Prostate gland (tissue), 2 donors: ENCODE data around the gene NFAM1. TPM values are rescaled to one million over a fixed set of nuclear protein-coding genes. Genes with fewer than 3 reads are reported as not detected.

ENCODE experiments used
- DNase-seq: peaks from one replicate; pipeline ENCODE4 v3.0.0-alpha.2; 2019; ENCODE audit warnings: low spot score
- H3K27ac ChIP-seq, 2 donors: fragments of 200-600 bp; sonication (generic); 2 replicates each; pipeline ENCODE4 v1.5.1; 2017 to 2019
- H3K27me3 ChIP-seq: fragments of 200-600 bp; sonication (generic); replicated peaks from 2 replicates; pipeline ENCODE4 v1.5.1; 2019; ENCODE audit not compliant: insufficient read depth
- H3K36me3 ChIP-seq, 2 donors: fragments of 200-600 bp; sonication (generic); 1 replicate in 1 of 2; 2 replicates in 1 of 2; pipeline versions ENCODE4 v1.5.1 to v1.8.1; 2017 to 2019
- H3K4me1 ChIP-seq: fragments of 200-600 bp; sonication (generic); replicated peaks from 2 replicates; pipeline ENCODE4 v1.5.1; 2019
- H3K4me3 ChIP-seq, 2 donors: fragments of 200-600 bp; sonication (generic); 2 replicates each; pipeline ENCODE4 v1.5.1; 2017 to 2019
- H3K9me3 ChIP-seq: fragments of 200-600 bp; sonication (generic); 2 replicates; pipeline ENCODE4 v1.5.1; 2017
- POLR2A ChIP-seq: fragments of 450-650 bp; IDR thresholded peaks from one replicate; pipeline ENCODE4 v1.6.1; 2016; ENCODE audit warnings: antibody characterized with exemption, mild to moderate bottlenecking
- POLR2AphosphoS5 ChIP-seq: sonication (generic); formaldehyde crosslinking; IDR thresholded peaks from one replicate; pipeline ENCODE4 v1.6.1; 2017; ENCODE audit warnings: antibody characterized with exemption
- WGBS: methylation state at CpG from one replicate; pipeline ENCODE4 v1.1.5; 2018; 5-methylcytosine and 5-hydroxymethylcytosine counted together
- intact Hi-C: fragments of 100-400 bp; cut with DNase I; formaldehyde crosslinking; loops from one replicate; pipeline ENCODE4 v1.14.2; 2022
- total RNA-seq, 2 donors: library from RNA; depleted of rRNA; stranded (reverse); fragments of >200 nt; gene quantifications; one replicate each; pipeline ENCODE4 v1.1.0, GENCODE V29; 2016
- TF ChIP-seq, protein P1 (sequence below), 4 experiments: fragments of 200-600 bp in 2 of 4; fragments of 450-650 bp in 2 of 4; sonication (generic) in 2 of 4; IDR thresholded peaks; 1 replicate in 3 of 4; 2 replicates in 1 of 4; pipeline ENCODE4 v1.5.1; 2016 to 2019; ENCODE audit warnings: antibody characterized with exemption in 4 of 4, mild to moderate bottlenecking in 2 of 4, moderate library complexity in 2 of 4

NFAM1 gene
- total RNA-seq, 2 donors from 2014 or later = 0.36 to 2.4 TPM

DNA sequence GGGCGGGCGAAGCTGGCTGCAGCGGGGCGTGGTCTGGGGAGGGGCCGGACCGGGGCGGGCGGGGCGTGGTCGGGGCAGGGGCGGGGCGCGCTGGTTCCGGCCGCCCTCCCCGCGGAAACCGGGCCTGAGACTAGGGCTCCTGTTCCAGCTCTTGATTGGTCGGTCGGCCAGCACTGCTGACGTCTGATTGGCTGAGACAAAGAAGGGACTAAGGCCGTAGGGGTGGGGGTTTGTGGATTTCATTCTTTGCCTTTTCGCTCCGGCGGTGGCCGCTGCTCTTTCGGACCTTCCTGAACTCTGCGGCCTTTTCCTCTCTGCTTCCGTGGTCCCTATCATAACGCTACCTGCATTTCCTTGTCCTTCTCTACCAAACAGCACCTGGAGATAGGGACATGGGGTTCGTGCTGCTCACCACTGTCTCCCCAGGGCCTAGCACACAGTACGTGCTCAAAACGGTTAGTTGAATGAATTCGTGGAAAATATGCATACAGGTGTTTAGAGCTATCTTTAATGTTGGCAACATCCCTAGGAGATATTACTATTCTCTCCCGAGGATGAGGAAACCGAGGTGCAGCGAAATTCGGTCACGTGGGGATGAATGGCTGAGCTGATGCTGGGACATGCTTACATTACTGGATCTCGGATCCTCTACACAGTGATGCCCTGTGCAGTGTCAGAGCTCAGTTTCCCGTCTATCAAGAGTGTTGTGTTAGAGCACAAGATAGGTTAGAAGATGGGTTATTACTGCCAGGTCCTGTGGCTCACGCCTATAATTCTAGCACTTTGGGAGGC lies 62.8 kb downstream of the NFAM1 start:
- Histone ChIP-seq H3K9me3 (no peaks in the 10 kb centered on the region), H3K27me3 (no peaks in the 10 kb centered on the region), H3K4me3 (peak overlapping the region; percentile 48 to 50), H3K27ac (peak overlapping the region; percentile 26 to 52), H3K36me3 (no peaks in the 10 kb centered on the region), H3K4me1 (peaks cover 19% of the 10 kb centered on the region)
- peak; percentile 95 for DNase-seq
- 10% methylated on average over 25 of the region's 42 CpGs for WGBS
- TF ChIP-seq, protein P1, sequence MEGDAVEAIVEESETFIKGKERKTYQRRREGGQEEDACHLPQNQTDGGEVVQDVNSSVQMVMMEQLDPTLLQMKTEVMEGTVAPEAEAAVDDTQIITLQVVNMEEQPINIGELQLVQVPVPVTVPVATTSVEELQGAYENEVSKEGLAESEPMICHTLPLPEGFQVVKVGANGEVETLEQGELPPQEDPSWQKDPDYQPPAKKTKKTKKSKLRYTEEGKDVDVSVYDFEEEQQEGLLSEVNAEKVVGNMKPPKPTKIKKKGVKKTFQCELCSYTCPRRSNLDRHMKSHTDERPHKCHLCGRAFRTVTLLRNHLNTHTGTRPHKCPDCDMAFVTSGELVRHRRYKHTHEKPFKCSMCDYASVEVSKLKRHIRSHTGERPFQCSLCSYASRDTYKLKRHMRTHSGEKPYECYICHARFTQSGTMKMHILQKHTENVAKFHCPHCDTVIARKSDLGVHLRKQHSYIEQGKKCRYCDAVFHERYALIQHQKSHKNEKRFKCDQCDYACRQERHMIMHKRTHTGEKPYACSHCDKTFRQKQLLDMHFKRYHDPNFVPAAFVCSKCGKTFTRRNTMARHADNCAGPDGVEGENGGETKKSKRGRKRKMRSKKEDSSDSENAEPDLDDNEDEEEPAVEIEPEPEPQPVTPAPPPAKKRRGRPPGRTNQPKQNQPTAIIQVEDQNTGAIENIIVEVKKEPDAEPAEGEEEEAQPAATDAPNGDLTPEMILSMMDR (IDR thresholded peaks at IDR 0.05) = no peak
- TF ChIP-seq POLR2A (peak; percentile 31), POLR2AphosphoS5 (peak; percentile 78)
- intact Hi-C loops = no loop called here

DNA sequence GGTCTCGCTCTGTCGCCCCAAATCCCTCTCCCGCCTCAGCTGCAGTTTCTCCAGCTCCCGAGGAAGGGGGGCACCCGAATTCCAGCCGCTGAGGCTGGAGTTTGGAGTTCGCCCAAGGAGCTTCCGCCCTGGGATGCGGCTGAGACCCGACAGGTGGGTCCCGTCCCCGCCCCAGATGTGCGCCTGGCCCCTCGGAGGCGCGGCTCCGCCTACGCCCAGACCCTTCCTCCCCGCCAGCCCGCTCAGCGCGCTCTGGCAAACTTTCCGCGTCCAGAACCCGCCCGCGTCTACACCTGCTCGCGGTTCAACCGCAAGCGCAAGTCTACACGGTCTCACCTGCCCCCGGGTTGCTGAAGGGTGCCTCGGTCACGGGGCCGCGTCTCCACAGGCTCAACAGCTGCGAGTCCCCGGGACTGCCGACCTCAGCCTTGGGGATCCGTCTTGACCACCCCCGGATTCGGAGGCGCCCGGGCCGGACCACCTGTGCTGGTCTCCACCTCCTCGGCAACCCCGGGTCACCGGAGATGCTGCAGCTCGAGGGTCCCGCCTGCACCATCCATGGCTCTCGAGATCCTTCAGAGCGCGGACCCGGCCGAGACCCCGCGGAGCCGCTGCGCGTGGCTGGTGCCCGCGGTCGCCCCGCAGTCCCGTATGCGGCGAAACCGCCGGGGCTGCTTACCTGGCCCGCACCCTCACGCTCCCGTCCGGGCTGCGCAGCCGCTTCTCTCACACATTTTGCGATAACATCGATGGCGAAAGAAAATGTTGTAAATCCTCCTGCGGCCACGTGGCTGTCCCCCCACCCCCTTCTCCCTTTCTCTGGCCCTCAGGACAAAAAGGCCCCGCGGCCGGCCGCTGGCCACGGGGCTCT lies 63.6 kb downstream of the NFAM1 start:
- DNase-seq = no peak
- Histone ChIP-seq H3K9me3 (no peaks in the 10 kb centered on the region), H3K27me3 (no peaks in the 10 kb centered on the region), H3K36me3 (no peaks in the 10 kb centered on the region), H3K4me3 (peak overlapping the region; percentile 48 to 50), H3K27ac (peak overlapping the region; percentile 58 to 66), H3K4me1 (peaks cover 19% of the 10 kb centered on the region)
- intact Hi-C loops = no loop called here
- WGBS = 2% methylated on average over 53 of the region's 86 CpGs
- TF ChIP-seq POLR2A (peak; percentile 44), POLR2AphosphoS5 (no peak)

DNA sequence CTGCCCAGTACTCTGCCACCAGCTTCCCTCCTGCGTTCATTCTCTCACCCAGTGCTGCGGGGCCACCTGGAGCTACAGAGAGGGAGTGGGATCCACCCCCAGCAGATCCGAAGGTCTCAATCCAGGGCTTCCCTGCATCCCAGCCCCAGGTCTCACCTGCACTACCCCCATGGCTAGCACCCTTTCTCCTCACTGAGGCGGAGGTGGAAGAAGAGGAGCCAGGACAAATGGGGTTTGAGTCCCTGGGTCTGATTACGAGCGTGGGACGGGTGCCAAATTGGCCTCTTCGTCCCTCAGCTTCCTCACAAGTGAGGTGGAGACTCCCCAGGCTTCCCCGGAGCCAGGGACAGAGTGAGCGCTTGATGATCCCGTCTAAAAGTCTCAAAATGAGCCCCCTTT lies 64.2 kb downstream of the NFAM1 start:
- WGBS = 10% methylated on average over 11 of the region's 11 CpGs
- Histone ChIP-seq H3K9me3 (no peaks in the 10 kb centered on the region), H3K36me3 (no peaks in the 10 kb centered on the region), H3K4me3 (peak overlapping the region; percentile 48 to 50), H3K4me1 (peaks cover 19% of the 10 kb centered on the region), H3K27ac (peak overlapping the region; percentile 58 to 66), H3K27me3 (no peaks in the 10 kb centered on the region)
- DNase-seq = no peak
- intact Hi-C loops = no loop called here
- TF ChIP-seq, protein P1 (IDR thresholded peaks at IDR 0.05) = no peak
- TF ChIP-seq POLR2A = no peak
- TF ChIP-seq POLR2AphosphoS5 = no peak

DNA sequence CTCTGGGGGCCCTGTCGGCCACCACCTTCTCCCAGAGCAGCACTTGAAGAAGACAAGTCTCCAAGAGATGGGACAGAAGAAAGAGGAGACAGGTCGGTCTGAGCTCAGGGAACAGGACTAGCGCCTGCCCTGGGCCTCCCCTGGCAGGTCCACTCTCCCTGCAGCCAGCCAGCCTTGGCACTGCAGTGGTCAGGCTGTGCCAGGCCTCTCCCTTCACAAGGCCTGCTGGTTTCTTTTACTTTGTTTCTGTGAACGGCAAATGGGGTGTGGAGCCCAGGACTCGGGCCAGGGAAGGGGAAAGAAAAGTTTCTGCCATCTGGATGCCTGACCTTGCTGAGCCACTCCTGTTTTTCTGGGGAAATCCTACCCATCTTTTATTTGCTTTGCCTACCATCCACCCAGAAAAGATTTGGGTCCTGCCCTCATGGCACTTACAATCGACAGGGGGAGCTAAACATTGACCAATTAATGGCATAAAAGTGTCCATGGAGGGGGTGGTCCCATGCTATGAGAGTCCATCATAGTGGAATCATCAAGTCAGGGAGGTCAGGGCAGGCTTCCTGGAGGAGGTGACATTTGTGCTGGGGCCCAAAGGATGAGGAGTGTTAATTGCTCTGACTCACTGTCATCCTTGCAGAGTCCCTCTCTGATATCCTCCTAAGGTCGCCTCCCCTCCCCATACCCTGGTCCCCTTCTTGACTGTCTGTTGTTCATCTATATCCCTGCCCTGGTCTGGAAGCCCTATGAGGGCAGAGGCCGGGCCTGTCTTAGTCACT lies 65.2 kb downstream of the NFAM1 start:
- peak overlapping the region; percentile 48 to 50 for H3K4me3 ChIP-seq
- peak; percentile 73 for DNase-seq
- peaks cover 19% of the 10 kb centered on the region for H3K4me1 ChIP-seq
- no peaks in the 10 kb centered on the region for H3K9me3 ChIP-seq
- TF ChIP-seq POLR2A (no peak), POLR2AphosphoS5 (peak; percentile 48)
- TF ChIP-seq, protein P1 (IDR thresholded peaks at IDR 0.05) = no peak
- no peaks in the 10 kb centered on the region for H3K27me3 ChIP-seq
- 46% methylated on average over 8 of the region's 8 CpGs for WGBS
- intact Hi-C loops = no loop called here
- H3K27ac ChIP-seq = peak overlapping the region; percentile 58 to 66
- H3K36me3 ChIP-seq = no peaks in the 10 kb centered on the region
